ENCODE measurements around the gene ATP13A3. TPM values are rescaled to one million over a fixed set of nuclear protein-coding genes. Genes with fewer than 3 reads are reported as not detected.

The ATP13A3 gene
- total and polyA plus RNA-seq, 10 of the 15 experiments (the other 5 are each of a cell fraction or from before 2014, with no cell fraction given) = 14.0 to 108 (median 69.5) TPM

- H3K4me3 ChIP-seq = no peak overlapping the region
- WGBS (ENCODE audit: insufficient coverage, insufficient replicate concordance, low lambda C conversion rate, missing lambda C conversion rate) = 57% methylated on average over 5 of the region's 5 CpGs
- POLR2A ChIA-PET = interaction anchor here (0.5 kb wide), 1 partner anchor 91 kb away, joined by 6 read pairs; no protein-coding TSS in a partner anchor
- TF ChIP-seq SRF (IDR thresholded peaks at IDR 0.05; ENCODE audit: low read depth in 2 of 2, low read length in 2 of 2) = no peak
- TF ChIP-seq ZNF592 (IDR thresholded peaks at IDR 0.05) = no peak
- no peak for TF ChIP-seq CHD4 (IDR thresholded peaks at IDR 0.05)
- TF ChIP-seq SREBF1 (IDR thresholded peaks at IDR 0.05; ENCODE audit: low read length) = no peak
- TF ChIP-seq ESRRA (IDR thresholded peaks at IDR 0.05; ENCODE audit: low read length) = no peak
- TF ChIP-seq REST (IDR thresholded peaks at IDR 0.05; ENCODE audit: low read depth, low read length) = no peak
- TF ChIP-seq SIN3A (IDR thresholded peaks at IDR 0.05; ENCODE audit: low read depth, low read length) = no peak
- TF ChIP-seq CREB1 (IDR thresholded peaks at IDR 0.05; ENCODE audit: low read depth) = no peak
- TF ChIP-seq CEBPB (IDR thresholded peaks at IDR 0.05; ENCODE audit: borderline replicate concordance in 1 of 2, low read depth in 2 of 2, low read length in 2 of 2) = no peak
- no peak for TF ChIP-seq RCOR1 (conservative IDR thresholded peaks at IDR 0.05; ENCODE audit: low read depth, low read length)
- no peak for TF ChIP-seq PBX3 (IDR thresholded peaks at IDR 0.05; ENCODE audit: insufficient replicate concordance, low read depth, low read length)
- TF ChIP-seq ATF2 (IDR thresholded peaks at IDR 0.05; ENCODE audit: low read length) = no peak
- no peak for TF ChIP-seq POLR2A (IDR thresholded peaks at IDR 0.05; ENCODE audit: low read depth, low read length)
These were observed 91.6 kb downstream of the ATP13A3 start for GRCh38 chr3:194395212-194395611.

More at GRCh38 chr3:194395212-194395611, 91.6 kb downstream of the ATP13A3 start:
- Histone ChIP-seq H3K36me3 (ENCODE audit: control insufficient read depth in 2 of 2, insufficient read depth in 2 of 2, low read length in 1 of 2) (no peaks in the 10 kb centered on the region), H3K27me3 (replicated peaks in 1 of 2; ENCODE audit: control insufficient read depth in 2 of 2, insufficient read depth in 2 of 2, low read length in 1 of 2) (peaks cover 7 to 10% of the 10 kb centered on the region in 2 experiments; a peak in 3 of 4 replicates), H3K4me2 (ENCODE audit: control insufficient read depth, insufficient read depth) (no peak overlapping the region), H3K79me2 (ENCODE audit: control insufficient read depth, insufficient read depth, low read length) (no peaks in the 10 kb centered on the region), H2AFZ (ENCODE audit: control insufficient read depth, low read depth, low read length) (no peak overlapping the region), H3K9ac (ENCODE audit: control insufficient read depth, insufficient read depth, low read length) (no peak overlapping the region), H3K27ac (ENCODE audit: control insufficient read depth, insufficient read depth) (no peak overlapping the region), H3K4me1 (ENCODE audit: control insufficient read depth, insufficient read depth, low read length) (peaks cover 7% of the 10 kb centered on the region), H3K9me3 (replicated peaks; ENCODE audit: control insufficient read depth, insufficient read depth, low read length) (peaks cover 2% of the 10 kb centered on the region; the same call in 1 of the 3 replicates), H4K20me1 (ENCODE audit: control insufficient read depth, insufficient read depth) (no peaks in the 10 kb centered on the region)
- intact Hi-C loops (cut with micrococcal nuclease; ENCODE audit: unreplicated experiment) = no loop called here
- DNase-seq (ENCODE audit: low read depth, low spot score) = no peak
- in situ Hi-C loops (cut with MboI) = no loop called here
- no peak for FAIRE-seq
- CTCF ChIA-PET = interaction anchor here (0.7 to 2.7 kb wide), 5 partner anchors 8 to 61 kb away, joined by 3 to 15 read pairs (median 4); no protein-coding TSS in a partner anchor
- ATAC-seq = no peak
- SMC1A ChIA-PET (ENCODE audit: uncharacterized antibody, unreplicated experiment) = interaction anchor here (0.6 to 1.4 kb wide), 2 partner anchors 77 to 225 kb away, joined by 3 to 4 read pairs; no protein-coding TSS in a partner anchor
- no TSS peak for BruUV-seq (replicated peaks)
- RAD21 ChIA-PET (ENCODE audit: unreplicated experiment) = no interaction called here
